ACHN (cell line): ENCODE data around the gene PACS2.
"Not testable (repeated sequence)": the region's sequence is repeated elsewhere in the genome, so short reads cannot be mapped to it uniquely, and the experiment has no call there.

Source experiments
- DNase-seq: peaks from one replicate; pipeline ENCODE4 v3.0.0-alpha.2; 2015
- in situ Hi-C: cut with HindIII; loops from 2 replicates; pipeline ENCODE4 v1.10.0; 2017; ENCODE audit warnings: low sequenced_read_pairs, low pct_ligation_motif_present, low pct_unique_long_range_greater_than_20kb

Gene PACS2

GRCh38 chr14:105328070-105328677 lies 13.6 kb downstream of the PACS2 start:
- in situ Hi-C loops: no loop called here
- no peak for DNase-seq

- no peak for DNase-seq
- in situ Hi-C loops: no loop called here
Observed at GRCh38 chr14:105328678-105329390, 14.3 kb downstream of the PACS2 start.

GRCh38 chr14:105329411-105330150 lies 15.0 kb downstream of the PACS2 start:
- in situ Hi-C loops: no loop called here
- no peak for DNase-seq

GRCh38 chr14:105330491-105330895 lies 15.9 kb downstream of the PACS2 start:
- in situ Hi-C loops: no loop called here

GRCh38 chr14:105331575-105332349 lies 17.2 kb downstream of the PACS2 start:
- in situ Hi-C loops: no loop called here
- no peak for DNase-seq

More at GRCh38 chr14:105330491-105330895, 15.9 kb downstream of the PACS2 start:
- no peak for DNase-seq

- no peak for DNase-seq
- in situ Hi-C loops: no loop called here
Observed at GRCh38 chr14:105332350-105332874, 17.9 kb downstream of the PACS2 start.

- in situ Hi-C loops: no loop called here
- DNase-seq: no peak
Observed at GRCh38 chr14:105333020-105333490, 18.5 kb downstream of the PACS2 start.

- in situ Hi-C loops: no loop called here
- DNase-seq: no peak
Observed at GRCh38 chr14:105333613-105334364, 19.2 kb downstream of the PACS2 start.

- no peak for DNase-seq
- in situ Hi-C loops: no loop called here
Observed at GRCh38 chr14:105334383-105335230, 20.1 kb downstream of the PACS2 start.

- DNase-seq, in situ Hi-C loops: not testable (repeated sequence)
Observed at GRCh38 chr14:105335231-105335542, 20.6 kb downstream of the PACS2 start.

GRCh38 chr14:105335735-105336476 lies 21.4 kb downstream of the PACS2 start:
- no peak for DNase-seq
- in situ Hi-C loops: no loop called here

- in situ Hi-C loops: no loop called here
- DNase-seq: no peak
Observed at GRCh38 chr14:105336477-105337287, 22.1 kb downstream of the PACS2 start.

- in situ Hi-C loops: no loop called here
- no peak for DNase-seq
Observed at GRCh38 chr14:105337433-105337832, 22.9 kb downstream of the PACS2 start.

GRCh38 chr14:105337966-105338741 lies 23.6 kb downstream of the PACS2 start:
- no peak for DNase-seq
- in situ Hi-C loops: no loop called here
